Liver (tissue), 3 donors: Measurements from ENCODE around the gene RUNX1.

Source experiments
- GABPA ChIP-seq, 2 donors: IDR thresholded peaks in 1 of 2; conservative IDR thresholded peaks in 1 of 2; 2 replicates each; pipeline ENCODE4 v1.6.1; 2016; ENCODE audit warnings: antibody characterized with exemption in 2 of 2, mild to moderate bottlenecking in 1 of 2, moderate library complexity in 1 of 2
- RAD21 ChIP-seq, 2 donors: IDR thresholded peaks; 2 replicates each; pipeline ENCODE4 v1.6.1; 2016; ENCODE audit warnings: antibody characterized with exemption in 2 of 2, mild to moderate bottlenecking in 2 of 2
- YY1 ChIP-seq: IDR thresholded peaks from 2 replicates; pipeline ENCODE4 v1.6.1; 2016; ENCODE audit warnings: antibody characterized with exemption, mild to moderate bottlenecking
- TF ChIP-seq, protein P1 (sequence below): fragments of 150-350 bp; IDR thresholded peaks from 2 replicates; pipeline ENCODE4 v1.5.1; 2017; ENCODE audit warnings: improper control_type of control experiment, low read depth, low read length; ENCODE audit not compliant: missing input control
- TF ChIP-seq, protein P2 (sequence below): IDR thresholded peaks from 2 replicates; pipeline ENCODE4 v1.6.1; 2016; ENCODE audit warnings: antibody characterized with exemption
- TF ChIP-seq, protein P3 (sequence below): IDR thresholded peaks from 2 replicates; pipeline ENCODE4 v1.6.1; 2016; ENCODE audit warnings: antibody characterized with exemption
- TF ChIP-seq, protein P4 (sequence below): IDR thresholded peaks from 2 replicates; pipeline ENCODE4 v1.6.1; 2016; ENCODE audit warnings: antibody characterized with exemption, mild to moderate bottlenecking
- donor health status: healthy.
- donor health status: healthy.

DNA sequence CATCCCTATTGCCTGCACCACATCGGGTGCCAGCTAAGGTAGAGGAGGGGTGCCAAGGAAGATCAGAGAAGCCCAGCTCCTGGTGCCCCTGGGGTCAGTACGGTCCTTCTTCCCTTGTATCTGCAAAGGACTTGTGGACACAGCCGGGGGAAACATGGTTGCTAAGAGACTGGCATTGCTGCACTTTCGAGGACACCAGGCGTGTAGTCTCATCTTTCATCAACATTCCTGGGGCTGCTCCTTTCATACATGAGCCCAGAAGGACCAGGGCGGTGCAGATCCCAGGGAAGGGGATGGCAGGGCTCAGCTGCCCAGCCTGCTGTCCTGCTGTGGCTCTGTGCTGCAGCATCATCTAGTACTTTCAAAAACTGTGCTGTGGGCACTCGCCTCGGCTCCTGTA, 61.0 kb downstream of the RUNX1 start:
- TF ChIP-seq, protein P1, sequence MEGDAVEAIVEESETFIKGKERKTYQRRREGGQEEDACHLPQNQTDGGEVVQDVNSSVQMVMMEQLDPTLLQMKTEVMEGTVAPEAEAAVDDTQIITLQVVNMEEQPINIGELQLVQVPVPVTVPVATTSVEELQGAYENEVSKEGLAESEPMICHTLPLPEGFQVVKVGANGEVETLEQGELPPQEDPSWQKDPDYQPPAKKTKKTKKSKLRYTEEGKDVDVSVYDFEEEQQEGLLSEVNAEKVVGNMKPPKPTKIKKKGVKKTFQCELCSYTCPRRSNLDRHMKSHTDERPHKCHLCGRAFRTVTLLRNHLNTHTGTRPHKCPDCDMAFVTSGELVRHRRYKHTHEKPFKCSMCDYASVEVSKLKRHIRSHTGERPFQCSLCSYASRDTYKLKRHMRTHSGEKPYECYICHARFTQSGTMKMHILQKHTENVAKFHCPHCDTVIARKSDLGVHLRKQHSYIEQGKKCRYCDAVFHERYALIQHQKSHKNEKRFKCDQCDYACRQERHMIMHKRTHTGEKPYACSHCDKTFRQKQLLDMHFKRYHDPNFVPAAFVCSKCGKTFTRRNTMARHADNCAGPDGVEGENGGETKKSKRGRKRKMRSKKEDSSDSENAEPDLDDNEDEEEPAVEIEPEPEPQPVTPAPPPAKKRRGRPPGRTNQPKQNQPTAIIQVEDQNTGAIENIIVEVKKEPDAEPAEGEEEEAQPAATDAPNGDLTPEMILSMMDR, result no peak
- TF ChIP-seq, protein P2, sequence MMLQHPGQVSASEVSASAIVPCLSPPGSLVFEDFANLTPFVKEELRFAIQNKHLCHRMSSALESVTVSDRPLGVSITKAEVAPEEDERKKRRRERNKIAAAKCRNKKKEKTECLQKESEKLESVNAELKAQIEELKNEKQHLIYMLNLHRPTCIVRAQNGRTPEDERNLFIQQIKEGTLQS, result no peak
- TF ChIP-seq RAD21 (IDR thresholded peaks at IDR 0.05) (no peak), GABPA (IDR thresholded peaks at IDR 0.05 in 1 of 2, conservative IDR thresholded peaks at IDR 0.05 in 1 of 2) (no peak), YY1 (no peak)
- TF ChIP-seq, protein P3, sequence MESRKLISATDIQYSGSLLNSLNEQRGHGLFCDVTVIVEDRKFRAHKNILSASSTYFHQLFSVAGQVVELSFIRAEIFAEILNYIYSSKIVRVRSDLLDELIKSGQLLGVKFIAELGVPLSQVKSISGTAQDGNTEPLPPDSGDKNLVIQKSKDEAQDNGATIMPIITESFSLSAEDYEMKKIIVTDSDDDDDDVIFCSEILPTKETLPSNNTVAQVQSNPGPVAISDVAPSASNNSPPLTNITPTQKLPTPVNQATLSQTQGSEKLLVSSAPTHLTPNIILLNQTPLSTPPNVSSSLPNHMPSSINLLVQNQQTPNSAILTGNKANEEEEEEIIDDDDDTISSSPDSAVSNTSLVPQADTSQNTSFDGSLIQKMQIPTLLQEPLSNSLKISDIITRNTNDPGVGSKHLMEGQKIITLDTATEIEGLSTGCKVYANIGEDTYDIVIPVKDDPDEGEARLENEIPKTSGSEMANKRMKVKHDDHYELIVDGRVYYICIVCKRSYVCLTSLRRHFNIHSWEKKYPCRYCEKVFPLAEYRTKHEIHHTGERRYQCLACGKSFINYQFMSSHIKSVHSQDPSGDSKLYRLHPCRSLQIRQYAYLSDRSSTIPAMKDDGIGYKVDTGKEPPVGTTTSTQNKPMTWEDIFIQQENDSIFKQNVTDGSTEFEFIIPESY, result no peak
- TF ChIP-seq, protein P4, sequence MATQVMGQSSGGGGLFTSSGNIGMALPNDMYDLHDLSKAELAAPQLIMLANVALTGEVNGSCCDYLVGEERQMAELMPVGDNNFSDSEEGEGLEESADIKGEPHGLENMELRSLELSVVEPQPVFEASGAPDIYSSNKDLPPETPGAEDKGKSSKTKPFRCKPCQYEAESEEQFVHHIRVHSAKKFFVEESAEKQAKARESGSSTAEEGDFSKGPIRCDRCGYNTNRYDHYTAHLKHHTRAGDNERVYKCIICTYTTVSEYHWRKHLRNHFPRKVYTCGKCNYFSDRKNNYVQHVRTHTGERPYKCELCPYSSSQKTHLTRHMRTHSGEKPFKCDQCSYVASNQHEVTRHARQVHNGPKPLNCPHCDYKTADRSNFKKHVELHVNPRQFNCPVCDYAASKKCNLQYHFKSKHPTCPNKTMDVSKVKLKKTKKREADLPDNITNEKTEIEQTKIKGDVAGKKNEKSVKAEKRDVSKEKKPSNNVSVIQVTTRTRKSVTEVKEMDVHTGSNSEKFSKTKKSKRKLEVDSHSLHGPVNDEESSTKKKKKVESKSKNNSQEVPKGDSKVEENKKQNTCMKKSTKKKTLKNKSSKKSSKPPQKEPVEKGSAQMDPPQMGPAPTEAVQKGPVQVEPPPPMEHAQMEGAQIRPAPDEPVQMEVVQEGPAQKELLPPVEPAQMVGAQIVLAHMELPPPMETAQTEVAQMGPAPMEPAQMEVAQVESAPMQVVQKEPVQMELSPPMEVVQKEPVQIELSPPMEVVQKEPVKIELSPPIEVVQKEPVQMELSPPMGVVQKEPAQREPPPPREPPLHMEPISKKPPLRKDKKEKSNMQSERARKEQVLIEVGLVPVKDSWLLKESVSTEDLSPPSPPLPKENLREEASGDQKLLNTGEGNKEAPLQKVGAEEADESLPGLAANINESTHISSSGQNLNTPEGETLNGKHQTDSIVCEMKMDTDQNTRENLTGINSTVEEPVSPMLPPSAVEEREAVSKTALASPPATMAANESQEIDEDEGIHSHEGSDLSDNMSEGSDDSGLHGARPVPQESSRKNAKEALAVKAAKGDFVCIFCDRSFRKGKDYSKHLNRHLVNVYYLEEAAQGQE, result no peak
